Inflammatory macrophage treated with lipopolysaccharide for 4 hours (primary cell): ENCODE measurements around the gene CACNA2D4.

ENCODE experiments used
- DNase-seq: peaks from one replicate; pipeline ENCODE4 v3.0.0-alpha.2; 2020

CACNA2D4 gene

GRCh38 chr12:1869145-1869544, 49.3 kb downstream of the CACNA2D4 start:
- no peak for DNase-seq

GRCh38 chr12:1865284-1865866, 53.1 kb downstream of the CACNA2D4 start:
- no peak for DNase-seq

- no peak for DNase-seq
These were observed 53.6 kb downstream of the CACNA2D4 start for GRCh38 chr12:1864867-1865266.

- no peak for DNase-seq
These were observed 54.0 kb downstream of the CACNA2D4 start for GRCh38 chr12:1864456-1864855.

- no peak for DNase-seq
These were observed 54.6 kb downstream of the CACNA2D4 start for GRCh38 chr12:1863823-1864222.

- DNase-seq = no peak
These were observed 55.5 kb downstream of the CACNA2D4 start for GRCh38 chr12:1862973-1863372.

- DNase-seq = no peak
These were observed 58.8 kb downstream of the CACNA2D4 start for GRCh38 chr12:1859643-1860042.

- no peak for DNase-seq
These were observed 60.0 kb downstream of the CACNA2D4 start for GRCh38 chr12:1858456-1858855.

GRCh38 chr12:1857821-1858220, 60.6 kb downstream of the CACNA2D4 start:
- no peak for DNase-seq

- DNase-seq = no peak
These were observed 61.4 kb downstream of the CACNA2D4 start for GRCh38 chr12:1857086-1857485.

GRCh38 chr12:1855241-1855640, 63.2 kb downstream of the CACNA2D4 start:
- no peak for DNase-seq

- DNase-seq = no peak
These were observed 64.7 kb downstream of the CACNA2D4 start for GRCh38 chr12:1853716-1854115.

- peak; percentile 14 for DNase-seq
These were observed 66.4 kb downstream of the CACNA2D4 start for GRCh38 chr12:1852076-1852475.

GRCh38 chr12:1851151-1851701, 67.2 kb downstream of the CACNA2D4 start:
- no peak for DNase-seq

GRCh38 chr12:1848745-1849144, 69.7 kb downstream of the CACNA2D4 start:
- DNase-seq = no peak

GRCh38 chr12:1848146-1848545, 70.3 kb downstream of the CACNA2D4 start:
- no peak for DNase-seq

GRCh38 chr12:1847411-1847810, 71.0 kb downstream of the CACNA2D4 start:
- DNase-seq = no peak

- no peak for DNase-seq
These were observed 71.7 kb downstream of the CACNA2D4 start for GRCh38 chr12:1846421-1847405.

GRCh38 chr12:1845886-1846285, 72.6 kb downstream of the CACNA2D4 start:
- DNase-seq = no peak

- DNase-seq = no peak
These were observed 73.0 kb downstream of the CACNA2D4 start for GRCh38 chr12:1845427-1845826.

- DNase-seq = no peak
These were observed 73.6 kb downstream of the CACNA2D4 start for GRCh38 chr12:1844661-1845409.

GRCh38 chr12:1844223-1844622, 74.2 kb downstream of the CACNA2D4 start:
- no peak for DNase-seq

GRCh38 chr12:1843641-1844005, 74.8 kb downstream of the CACNA2D4 start:
- DNase-seq = no peak
